Sigmoid colon (tissue), 7 donors: ENCODE measurements around the gene ORC1. TPM values are rescaled to one million over a fixed set of nuclear protein-coding genes. Genes with fewer than 3 reads are reported as not detected.

Experiments
- DNase-seq: peaks from one replicate; pipeline ENCODE4 v3.0.0-alpha.2; 2019
- H3K27ac ChIP-seq, 4 donors: fragments of 200-600 bp; sonication (generic); one replicate each; pipeline ENCODE4 v1.5.1; 2016 to 2019; ENCODE audit warnings: mild to moderate bottlenecking in 1 of 4
- H3K27me3 ChIP-seq, 3 donors: fragments of 200-600 bp; sonication (generic); one replicate each; pipeline ENCODE4 v1.5.1; 2019; ENCODE audit warnings: mild to moderate bottlenecking in 1 of 3
- H3K36me3 ChIP-seq, 4 donors: fragments of 200-600 bp; sonication (generic); one replicate each; pipeline ENCODE4 v1.5.1; 2016 to 2019
- H3K4me1 ChIP-seq, 4 donors: fragments of 200-600 bp; sonication (generic); one replicate each; pipeline ENCODE4 v1.5.1; 2017 to 2019
- H3K4me3 ChIP-seq, 4 donors: fragments of 200-600 bp; sonication (generic); one replicate each; pipeline ENCODE4 v1.5.1; 2017 to 2019; ENCODE audit warnings: mild to moderate bottlenecking in 2 of 4, moderate library complexity in 1 of 4
- H3K9me3 ChIP-seq, 4 donors: fragments of 200-600 bp in 3 of 4; sonication (generic) in 3 of 4; one replicate each; pipeline versions ENCODE4 v1.5.1 to v1.6.1; 2013 to 2019
- EP300 ChIP-seq, 4 donors: sonication (generic); formaldehyde crosslinking; IDR thresholded peaks; one replicate each; pipeline ENCODE4 v1.6.1; 2017; ENCODE audit warnings: antibody characterized with exemption in 4 of 4
- POLR2A ChIP-seq, 2 donors: fragments of 450-650 bp; IDR thresholded peaks; one replicate each; pipeline ENCODE4 v1.6.1; 2016; ENCODE audit warnings: antibody characterized with exemption in 2 of 2, mild to moderate bottlenecking in 2 of 2, moderate library complexity in 2 of 2
- POLR2AphosphoS5 ChIP-seq, 4 donors: sonication (generic); formaldehyde crosslinking; IDR thresholded peaks; one replicate each; pipeline ENCODE4 v1.6.1; 2017; ENCODE audit warnings: antibody characterized with exemption in 4 of 4
- WGBS, 2 donors: extraction: QIAGEN DNeasy Blood & Tissue Kit; methylation state at CpG; one replicate each; pipeline ENCODE4 v1.1.7; 2013; 5-methylcytosine and 5-hydroxymethylcytosine counted together
- intact Hi-C: fragments of 100-400 bp; cut with DNase I; formaldehyde crosslinking; loops from one replicate; pipeline ENCODE4 v1.15.1; 2023
- polyA plus RNA-seq, 3 donors: library from polyadenylated mRNA; stranded (reverse); fragments of 200-250 nt; gene quantifications; one replicate each; pipeline ENCODE4 v1.2.3, GENCODE V29; 2013
- total RNA-seq, 4 donors: library from RNA; depleted of rRNA; stranded (reverse); fragments of >200 nt; gene quantifications; one replicate each; pipeline ENCODE4 v1.1.0, GENCODE V29; 2016
- TF ChIP-seq, protein P1 (sequence below), 4 experiments: fragments of 450-650 bp in 3 of 4; fragments of 200-600 bp in 1 of 4; IDR thresholded peaks; one replicate each; pipeline ENCODE4 v1.5.1; 2016 to 2019; ENCODE audit warnings: antibody characterized with exemption in 4 of 4, mild to moderate bottlenecking in 3 of 4, moderate library complexity in 2 of 4
- donor health status: healthy with polysubstance abuse.
- donor health status: Bipolar disorder and iron deficiency.
- donor health status: healthy.

ORC1 gene
- total and polyA plus RNA-seq, 7 donors, result 0.36 to 6.1 (median 1.2) TPM; not detected in 2

DNA sequence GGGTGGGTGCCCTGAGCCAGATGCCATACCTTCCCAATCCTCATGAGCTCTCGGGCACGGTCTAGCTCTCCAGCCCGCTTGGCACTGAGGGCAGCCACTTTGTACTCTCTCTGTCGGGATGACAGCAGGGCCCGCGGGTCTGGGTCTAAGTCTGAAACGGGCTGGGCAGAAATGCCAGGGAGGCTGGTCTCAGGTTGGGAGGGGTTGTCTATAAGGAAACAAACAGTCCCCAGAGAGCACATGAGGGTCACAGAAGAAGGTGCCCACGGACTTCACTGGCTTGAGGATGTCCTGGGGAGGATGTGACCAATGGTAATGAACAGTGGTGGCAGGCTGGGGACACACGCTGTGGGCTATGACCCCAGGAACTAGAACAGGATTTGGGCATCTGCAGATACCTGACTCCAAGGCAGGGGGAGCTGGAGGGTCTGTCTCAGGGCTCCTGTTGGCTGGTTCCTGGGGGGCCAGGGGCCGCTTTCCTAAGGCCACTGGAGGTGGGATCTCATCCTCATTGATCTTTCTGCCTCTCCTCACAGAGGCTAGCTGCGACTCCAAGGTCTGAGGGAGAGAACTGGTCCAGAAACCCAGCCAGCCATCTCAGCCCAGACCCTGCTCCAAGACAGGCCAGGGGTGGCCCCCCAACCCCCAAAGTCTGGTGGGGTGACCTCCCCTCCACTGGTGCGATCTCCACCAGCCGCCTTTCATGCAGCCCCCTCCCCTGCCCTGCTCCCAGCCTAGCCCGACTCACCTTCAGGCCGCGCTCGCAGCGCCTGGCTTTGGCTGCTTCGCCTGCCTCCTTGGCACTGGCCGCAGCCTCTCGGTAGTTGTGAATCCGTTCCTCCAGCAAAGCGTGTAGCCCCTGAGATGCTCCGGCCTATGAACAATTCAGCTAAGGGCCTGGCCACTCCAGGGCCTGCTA lies 44.3 kb downstream of the ORC1 start:
- DNase-seq, result no peak
- peaks cover 0 to 9% (median 8%) of the 10 kb centered on the region in 4 donors for H3K4me1 ChIP-seq
- no peak overlapping the region for H3K4me3 ChIP-seq
- no peaks in the 10 kb centered on the region for H3K27me3 ChIP-seq
- peaks cover 69 to 80% (median 79%) of the 10 kb centered on the region in 4 donors for H3K36me3 ChIP-seq
- 95 to 96% methylated on average over 24 of the region's 24 CpGs for WGBS, 2 donors
- H3K27ac ChIP-seq, result no peak overlapping the region
- no peak for TF ChIP-seq POLR2A (IDR thresholded peaks at IDR 0.05)
- no peaks in the 10 kb centered on the region for H3K9me3 ChIP-seq
- intact Hi-C loops, result no loop called here

DNA sequence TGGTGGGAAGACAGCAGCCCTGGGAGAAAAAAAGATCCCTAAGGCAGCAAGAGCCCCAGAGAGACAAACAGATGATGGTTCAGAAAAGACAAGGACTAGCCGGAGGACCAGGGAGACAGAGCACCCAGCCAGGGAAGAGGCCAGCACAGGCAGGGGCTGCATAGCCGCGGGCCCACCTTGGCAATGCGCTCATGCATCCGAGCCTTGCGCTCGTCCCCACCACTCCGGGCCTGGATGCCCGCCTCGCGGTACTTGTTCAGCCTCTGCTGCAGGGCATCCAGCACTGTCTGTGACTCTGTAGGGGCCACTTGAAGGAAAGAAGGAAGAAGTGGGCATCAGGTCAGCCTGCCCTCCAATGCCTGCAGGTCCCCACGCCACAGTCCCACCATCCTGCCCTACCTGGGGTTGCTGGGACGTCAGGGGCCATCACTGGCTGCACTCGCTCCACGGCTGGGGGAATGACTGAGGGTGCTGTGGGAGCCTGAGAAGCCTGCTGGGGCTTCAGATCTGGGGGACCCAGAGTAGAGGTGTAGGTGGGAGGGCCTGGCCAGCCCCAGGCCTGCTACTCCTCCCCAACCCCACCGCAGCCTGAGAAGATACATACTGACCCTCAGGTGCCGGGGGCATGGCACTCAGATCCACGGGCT lies 45.2 kb downstream of the ORC1 start:
- TF ChIP-seq POLR2A (IDR thresholded peaks at IDR 0.05), result no peak
- no peak for TF ChIP-seq EP300 (IDR thresholded peaks at IDR 0.05)
- no peak for TF ChIP-seq POLR2AphosphoS5 (IDR thresholded peaks at IDR 0.05)
- TF ChIP-seq, protein P1, sequence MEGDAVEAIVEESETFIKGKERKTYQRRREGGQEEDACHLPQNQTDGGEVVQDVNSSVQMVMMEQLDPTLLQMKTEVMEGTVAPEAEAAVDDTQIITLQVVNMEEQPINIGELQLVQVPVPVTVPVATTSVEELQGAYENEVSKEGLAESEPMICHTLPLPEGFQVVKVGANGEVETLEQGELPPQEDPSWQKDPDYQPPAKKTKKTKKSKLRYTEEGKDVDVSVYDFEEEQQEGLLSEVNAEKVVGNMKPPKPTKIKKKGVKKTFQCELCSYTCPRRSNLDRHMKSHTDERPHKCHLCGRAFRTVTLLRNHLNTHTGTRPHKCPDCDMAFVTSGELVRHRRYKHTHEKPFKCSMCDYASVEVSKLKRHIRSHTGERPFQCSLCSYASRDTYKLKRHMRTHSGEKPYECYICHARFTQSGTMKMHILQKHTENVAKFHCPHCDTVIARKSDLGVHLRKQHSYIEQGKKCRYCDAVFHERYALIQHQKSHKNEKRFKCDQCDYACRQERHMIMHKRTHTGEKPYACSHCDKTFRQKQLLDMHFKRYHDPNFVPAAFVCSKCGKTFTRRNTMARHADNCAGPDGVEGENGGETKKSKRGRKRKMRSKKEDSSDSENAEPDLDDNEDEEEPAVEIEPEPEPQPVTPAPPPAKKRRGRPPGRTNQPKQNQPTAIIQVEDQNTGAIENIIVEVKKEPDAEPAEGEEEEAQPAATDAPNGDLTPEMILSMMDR (IDR thresholded peaks at IDR 0.05), result no peak
- no peak for DNase-seq
- H3K4me1 ChIP-seq, result no peaks in the 10 kb centered on the region
- H3K36me3 ChIP-seq, result peaks cover 77 to 89% (median 88%) of the 10 kb centered on the region in 4 donors
- H3K27me3 ChIP-seq, result no peaks in the 10 kb centered on the region
- H3K9me3 ChIP-seq, result no peaks in the 10 kb centered on the region
- intact Hi-C loops, result no loop called here
- WGBS, 2 donors, result 96% methylated on average over 18 of the region's 18 CpGs
- H3K4me3 ChIP-seq, result no peak overlapping the region
- no peak overlapping the region for H3K27ac ChIP-seq

DNA sequence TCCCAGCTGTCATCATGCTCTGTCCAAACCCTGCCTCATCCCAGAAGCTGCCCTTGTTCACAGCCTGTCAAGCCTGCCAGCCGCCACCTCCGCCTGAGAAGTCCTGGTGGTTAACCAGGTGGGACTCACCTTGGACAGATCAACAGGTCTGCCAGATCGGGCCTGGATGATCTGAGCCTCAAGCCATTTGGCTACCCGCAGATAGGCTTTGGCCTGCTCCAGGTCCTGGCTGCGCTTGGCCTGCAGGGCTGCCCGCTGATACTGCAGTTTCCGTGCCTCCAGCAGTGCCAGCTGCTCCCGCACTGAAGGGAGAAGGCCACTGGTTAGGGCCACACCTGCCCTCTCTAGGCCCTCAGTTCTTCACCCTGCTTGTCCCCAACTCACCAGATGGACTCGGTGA lies 46.8 kb downstream of the ORC1 start:
- Histone ChIP-seq H3K27me3 (no peaks in the 10 kb centered on the region), H3K36me3 (peaks cover 76 to 100% (median 97%) of the 10 kb centered on the region in 4 donors), H3K27ac (no peak overlapping the region), H3K9me3 (no peaks in the 10 kb centered on the region), H3K4me3 (no peak overlapping the region), H3K4me1 (no peaks in the 10 kb centered on the region)
- 96 to 98% methylated on average over 9 of the region's 9 CpGs for WGBS, 2 donors
- intact Hi-C loops, result no loop called here
- TF ChIP-seq, protein P1 (IDR thresholded peaks at IDR 0.05), result no peak
- TF ChIP-seq POLR2AphosphoS5 (IDR thresholded peaks at IDR 0.05), result no peak
- no peak for TF ChIP-seq POLR2A (IDR thresholded peaks at IDR 0.05)
- no peak for TF ChIP-seq EP300 (IDR thresholded peaks at IDR 0.05)
- DNase-seq, result no peak

DNA sequence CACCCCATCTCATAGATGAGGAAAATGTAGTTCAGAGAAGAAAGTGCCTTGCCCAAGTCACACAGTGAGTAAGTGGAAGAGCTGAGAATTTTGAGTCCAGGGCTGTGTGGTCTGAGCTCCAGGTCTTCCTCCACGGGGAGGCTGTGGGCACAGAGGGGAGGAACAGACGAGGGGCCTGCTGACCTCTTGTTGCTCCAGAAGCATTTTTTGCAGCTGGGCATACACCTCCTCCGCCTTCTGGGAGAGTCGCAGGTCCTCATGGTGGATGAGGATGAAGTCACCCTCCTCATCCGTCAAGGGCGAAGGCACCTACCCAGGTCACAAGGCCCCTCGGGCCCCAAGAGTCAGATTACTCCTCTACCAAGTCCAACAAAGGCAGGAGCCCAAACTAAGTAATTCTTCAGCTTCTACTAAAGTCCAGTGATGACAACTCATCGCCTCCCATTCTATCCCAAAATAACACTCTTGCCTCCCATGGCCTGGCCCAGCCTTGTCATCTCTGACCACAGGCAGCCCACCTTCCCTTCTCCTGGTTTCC lies 47.3 kb downstream of the ORC1 start:
- no peaks in the 10 kb centered on the region for H3K9me3 ChIP-seq
- peaks cover 70 to 100% (median 92%) of the 10 kb centered on the region in 4 donors for H3K36me3 ChIP-seq
- no peaks in the 10 kb centered on the region for H3K27me3 ChIP-seq
- intact Hi-C loops, result no loop called here
- H3K27ac ChIP-seq, result no peak overlapping the region
- WGBS, 2 donors, result 94 to 95% methylated on average over 8 of the region's 8 CpGs
- DNase-seq, result no peak
- no peak overlapping the region for H3K4me3 ChIP-seq
- TF ChIP-seq, protein P1 (IDR thresholded peaks at IDR 0.05), result no peak
- TF ChIP-seq EP300 (IDR thresholded peaks at IDR 0.05) (no peak), POLR2A (IDR thresholded peaks at IDR 0.05) (no peak), POLR2AphosphoS5 (IDR thresholded peaks at IDR 0.05) (no peak)
- no peaks in the 10 kb centered on the region for H3K4me1 ChIP-seq
